SU-DHL-6 (cell line): Measurements from ENCODE around the gene TBC1D16.

Experiments
- CTCF ChIP-seq: fragments of 200-600 bp; sonication (generic); IDR thresholded peaks from one replicate; pipeline ENCODE4 v1.5.1; 2017; ENCODE audit warnings: antibody characterized with exemption, mild to moderate bottlenecking, low read length, moderate library complexity; ENCODE audit not compliant: insufficient read depth, poor library complexity, severe bottlenecking
- EZH2phosphoT487 ChIP-seq: fragments of 200-600 bp; sonication (generic), shearing (Covaris generic); conservative IDR thresholded peaks from 2 replicates; pipeline ENCODE4 v1.6.1; 2018; ENCODE audit warnings: mild to moderate bottlenecking, antibody characterized with exemption, low read length, moderate library complexity, mixed read lengths

- TF ChIP-seq CTCF = no peak
- no peak for TF ChIP-seq EZH2phosphoT487
Measured at GRCh38 chr17:80058311-80058955, 22.8 kb upstream of the TBC1D16 start.
